AG09309 (cell line): ENCODE measurements around the gene LUC7L3.

Source experiments
- DNase-seq: peaks from one replicate; pipeline ENCODE4 v3.0.0-alpha.2; 2010; ENCODE audit warnings: low read depth
- H3K4me3 ChIP-seq: 2 replicates; pipeline ENCODE4 v1.5.1; 2011; ENCODE audit warnings: mild to moderate bottlenecking, low read depth, low read length, moderate library complexity; ENCODE audit not compliant: control insufficient read depth
- CTCF ChIP-seq: IDR thresholded peaks from 2 replicates; pipeline ENCODE4 v1.5.1; 2011; ENCODE audit warnings: mild to moderate bottlenecking, low read depth, low read length, inconsistent platforms; ENCODE audit not compliant: insufficient read depth, control insufficient read depth; ENCODE audit errors: missing control alignments

LUC7L3 gene

DNA sequence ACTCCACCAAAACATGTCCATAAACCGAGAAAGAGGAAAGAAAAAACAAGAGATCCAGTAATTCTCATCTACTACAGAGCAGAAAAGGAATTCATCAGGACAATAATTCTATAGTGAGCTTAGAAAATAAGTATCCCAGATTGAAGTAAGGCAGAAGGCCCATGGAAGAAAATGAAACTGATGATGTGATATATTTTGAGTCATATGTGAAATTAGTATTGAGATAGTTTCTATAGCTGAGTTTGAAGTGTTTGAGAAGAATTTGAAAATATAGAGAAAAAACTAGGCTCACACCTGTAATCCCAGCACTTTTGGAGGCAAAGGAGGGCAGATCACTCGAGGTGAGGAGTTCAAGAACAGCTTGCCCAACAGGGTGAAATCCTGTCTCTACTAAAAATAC is 19.7 kb downstream of the LUC7L3 start:
- H3K4me3 ChIP-seq: no peak overlapping the region
- DNase-seq: no peak

DNA sequence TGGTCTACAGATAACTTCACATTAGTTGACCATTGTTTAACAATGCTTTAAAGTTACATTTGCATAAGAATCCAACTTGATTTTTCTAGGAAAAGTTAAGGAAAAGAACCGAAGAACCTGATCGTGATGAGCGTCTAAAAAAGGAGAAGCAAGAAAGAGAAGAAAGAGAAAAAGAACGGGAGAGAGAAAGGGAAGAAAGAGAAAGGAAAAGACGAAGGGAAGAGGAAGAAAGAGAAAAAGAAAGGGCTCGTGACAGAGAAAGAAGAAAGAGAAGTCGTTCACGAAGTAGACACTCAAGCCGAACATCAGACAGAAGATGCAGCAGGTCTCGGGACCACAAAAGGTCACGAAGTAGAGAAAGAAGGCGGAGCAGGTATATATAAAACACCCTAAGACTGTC is 26.2 kb downstream of the LUC7L3 start:
- H3K4me3 ChIP-seq: no peak overlapping the region
- DNase-seq: no peak
- TF ChIP-seq CTCF: no peak

More for the DNA sequence above, 19.7 kb downstream of the LUC7L3 start:
- TF ChIP-seq CTCF: no peak

DNA sequence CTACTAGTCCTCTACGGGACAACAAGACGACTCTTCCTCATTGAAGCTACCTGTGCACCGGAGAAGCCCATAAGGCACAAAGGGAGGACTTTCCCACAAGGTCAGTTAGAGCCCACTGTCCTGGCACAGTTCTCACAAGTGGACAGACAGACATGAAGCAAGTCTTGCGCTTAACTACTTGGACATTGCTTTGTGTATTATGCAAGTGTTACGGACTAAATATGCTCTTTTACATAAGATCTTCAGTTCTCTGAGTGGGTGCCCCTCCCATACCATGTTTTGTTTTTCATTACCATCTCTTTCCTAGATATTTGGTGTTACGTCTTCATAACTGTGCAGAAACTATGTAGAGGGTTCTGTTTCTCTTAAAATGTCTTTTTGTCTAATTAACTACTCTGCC is 29.8 kb downstream of the LUC7L3 start:
- no peak overlapping the region for H3K4me3 ChIP-seq
- DNase-seq: no peak
- TF ChIP-seq CTCF: no peak

DNA sequence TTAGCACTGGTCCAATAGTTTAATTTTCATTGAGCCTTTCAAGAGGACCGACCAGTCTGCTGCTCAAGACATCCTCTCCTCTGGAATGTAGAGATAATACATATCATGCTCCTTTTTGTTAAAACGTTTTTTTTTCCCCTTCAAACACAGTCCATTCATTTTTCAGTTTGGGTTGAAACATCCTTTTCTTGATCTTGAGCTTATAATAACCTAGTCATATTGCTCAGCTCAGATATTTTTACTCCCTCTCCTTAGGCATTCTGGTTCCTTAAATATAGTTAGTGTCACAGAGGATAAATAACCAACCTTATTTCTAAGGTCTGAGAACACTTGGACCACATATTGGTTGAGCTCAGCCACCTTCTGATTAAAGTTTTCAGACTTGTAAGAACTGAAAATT is 35.1 kb downstream of the LUC7L3 start:
- no peak for DNase-seq
- no peak for TF ChIP-seq CTCF
- H3K4me3 ChIP-seq: no peak overlapping the region

- no peak for TF ChIP-seq CTCF
- no peak overlapping the region for H3K4me3 ChIP-seq
- no peak for DNase-seq
Measured at GRCh38 chr17:50758524-50758923, 39.1 kb downstream of the LUC7L3 start.

DNA sequence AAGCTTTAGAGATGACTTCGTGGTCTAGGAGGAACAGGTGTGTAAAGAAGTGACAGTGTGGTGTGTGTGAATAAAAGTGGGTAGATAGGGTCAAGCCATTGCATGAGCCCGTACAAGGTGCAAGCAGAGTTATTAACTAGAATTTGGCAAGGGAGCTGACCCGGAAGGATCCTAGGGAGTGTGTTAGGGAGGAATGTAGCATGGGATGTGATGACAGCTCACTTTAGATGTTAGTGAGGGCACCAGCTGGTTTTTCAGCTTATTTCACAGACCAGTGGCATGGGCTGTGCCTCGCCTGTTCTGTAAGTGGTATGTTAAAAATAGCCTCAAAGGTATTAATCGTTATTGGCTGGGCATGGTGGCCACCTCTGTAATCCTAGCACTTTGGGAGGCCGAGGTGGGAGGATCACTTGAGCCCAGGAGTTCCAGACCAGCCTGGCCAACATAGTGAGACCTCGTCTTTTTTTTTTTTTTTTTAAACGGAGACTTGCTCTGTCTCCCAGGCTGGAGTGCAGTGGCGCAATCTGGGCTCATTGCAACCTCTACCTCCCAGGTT is 39.7 kb downstream of the LUC7L3 start:
- TF ChIP-seq CTCF: no peak
- DNase-seq: no peak
- no peak overlapping the region for H3K4me3 ChIP-seq

DNA sequence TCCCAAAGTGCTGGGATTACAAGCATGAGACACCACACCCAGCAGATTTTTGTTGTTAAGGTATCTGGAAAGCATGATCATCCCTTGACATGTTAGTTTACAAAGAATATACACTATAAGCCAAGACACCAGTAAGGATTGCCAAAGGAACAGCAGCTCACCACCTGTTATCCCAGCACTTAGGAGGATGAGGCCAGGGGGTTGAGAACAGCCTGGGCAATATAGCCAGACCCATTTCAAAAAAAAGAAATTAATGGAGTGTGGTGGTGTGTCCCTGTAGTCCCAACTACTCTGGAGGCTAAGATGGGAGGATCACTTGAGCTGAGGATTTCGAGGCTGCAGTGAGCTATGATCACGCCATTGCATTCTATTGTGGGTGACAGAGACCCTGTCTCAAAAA is 42.8 kb downstream of the LUC7L3 start:
- H3K4me3 ChIP-seq: no peak overlapping the region
- DNase-seq: no peak
- TF ChIP-seq CTCF: no peak
